Measurements from ENCODE around the gene INMT.

DNA sequence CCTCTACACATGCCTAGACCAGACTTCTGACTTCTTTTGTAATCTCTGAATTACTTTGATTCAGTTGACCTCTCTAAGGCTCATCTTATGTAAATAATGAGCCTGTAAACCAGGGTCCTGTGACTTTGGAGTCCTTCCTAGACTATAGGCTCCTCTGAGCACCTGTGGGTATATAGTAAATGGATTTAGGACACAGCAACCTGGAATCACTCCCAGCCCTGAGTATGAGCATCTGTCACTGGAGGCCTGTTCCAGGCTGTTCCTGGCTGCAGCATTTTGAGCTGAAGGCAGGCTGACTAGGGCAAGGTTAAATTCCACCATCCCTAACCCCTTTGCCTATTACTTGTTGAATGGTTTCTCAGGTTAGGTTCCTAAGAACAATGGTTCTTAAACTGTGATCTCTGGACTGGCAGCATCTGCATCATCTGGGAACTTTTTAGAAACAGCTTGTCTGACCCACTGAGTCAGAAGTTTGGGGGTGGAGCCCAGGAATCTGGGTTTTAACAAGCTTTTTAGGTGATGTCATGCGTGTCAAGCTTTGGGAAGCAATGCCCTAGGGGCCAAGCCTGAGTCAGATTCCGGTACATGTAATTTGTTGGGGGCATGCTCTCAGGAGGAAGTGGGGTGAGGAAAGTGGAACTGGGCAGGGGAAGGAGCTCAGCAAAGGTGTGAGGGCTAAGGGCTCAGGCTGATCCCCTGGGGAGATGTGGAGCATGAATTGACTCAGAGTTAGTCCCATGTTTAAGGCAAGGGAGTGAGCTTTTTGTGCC lies 47.5 kb downstream of the INMT start:
- TF ChIP-seq, protein P1, sequence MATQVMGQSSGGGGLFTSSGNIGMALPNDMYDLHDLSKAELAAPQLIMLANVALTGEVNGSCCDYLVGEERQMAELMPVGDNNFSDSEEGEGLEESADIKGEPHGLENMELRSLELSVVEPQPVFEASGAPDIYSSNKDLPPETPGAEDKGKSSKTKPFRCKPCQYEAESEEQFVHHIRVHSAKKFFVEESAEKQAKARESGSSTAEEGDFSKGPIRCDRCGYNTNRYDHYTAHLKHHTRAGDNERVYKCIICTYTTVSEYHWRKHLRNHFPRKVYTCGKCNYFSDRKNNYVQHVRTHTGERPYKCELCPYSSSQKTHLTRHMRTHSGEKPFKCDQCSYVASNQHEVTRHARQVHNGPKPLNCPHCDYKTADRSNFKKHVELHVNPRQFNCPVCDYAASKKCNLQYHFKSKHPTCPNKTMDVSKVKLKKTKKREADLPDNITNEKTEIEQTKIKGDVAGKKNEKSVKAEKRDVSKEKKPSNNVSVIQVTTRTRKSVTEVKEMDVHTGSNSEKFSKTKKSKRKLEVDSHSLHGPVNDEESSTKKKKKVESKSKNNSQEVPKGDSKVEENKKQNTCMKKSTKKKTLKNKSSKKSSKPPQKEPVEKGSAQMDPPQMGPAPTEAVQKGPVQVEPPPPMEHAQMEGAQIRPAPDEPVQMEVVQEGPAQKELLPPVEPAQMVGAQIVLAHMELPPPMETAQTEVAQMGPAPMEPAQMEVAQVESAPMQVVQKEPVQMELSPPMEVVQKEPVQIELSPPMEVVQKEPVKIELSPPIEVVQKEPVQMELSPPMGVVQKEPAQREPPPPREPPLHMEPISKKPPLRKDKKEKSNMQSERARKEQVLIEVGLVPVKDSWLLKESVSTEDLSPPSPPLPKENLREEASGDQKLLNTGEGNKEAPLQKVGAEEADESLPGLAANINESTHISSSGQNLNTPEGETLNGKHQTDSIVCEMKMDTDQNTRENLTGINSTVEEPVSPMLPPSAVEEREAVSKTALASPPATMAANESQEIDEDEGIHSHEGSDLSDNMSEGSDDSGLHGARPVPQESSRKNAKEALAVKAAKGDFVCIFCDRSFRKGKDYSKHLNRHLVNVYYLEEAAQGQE (IDR thresholded peaks at IDR 0.05; ENCODE audit: insufficient read depth in 1 of 2, low read depth in 2 of 2, low read length in 2 of 2): no peak
- TF ChIP-seq TAF1 (IDR thresholded peaks at IDR 0.05; ENCODE audit: borderline replicate concordance, insufficient read depth, low read length): no peak
